Upper lobe of left lung (tissue), 4 donors: ENCODE measurements around the gene ORC4.

ENCODE experiments used
- CTCF ChIP-seq, 6 experiments: fragments of 450-650 bp in 4 of 6; fragments of 200-600 bp in 2 of 6; sonication (generic) in 2 of 6; IDR thresholded peaks; one replicate each; pipeline ENCODE4 v1.5.1; 2016 to 2019; ENCODE audit warnings: antibody characterized with exemption in 6 of 6
- POLR2A ChIP-seq, 4 donors: fragments of 450-650 bp; IDR thresholded peaks; one replicate each; pipeline ENCODE4 v1.5.1; 2016 to 2017; ENCODE audit warnings: antibody characterized with exemption in 4 of 4, mild to moderate bottlenecking in 2 of 4

- TF ChIP-seq POLR2A (IDR thresholded peaks at IDR 0.05) (no peak), CTCF (IDR thresholded peaks at IDR 0.05) (no peak)
These were observed 45.4 kb upstream of the ORC4 start for GRCh38 chr2:148065936-148066335.
